Liver (tissue), 9 donors: ENCODE measurements around the gene CENPA. TPM values are rescaled to one million over a fixed set of nuclear protein-coding genes. Genes with fewer than 3 reads are reported as not detected.
A peak's percentile ranks its signal among the peaks of the same experiment; 100 is the strongest.

Experiments
- DNase-seq: peaks from one replicate; pipeline ENCODE4 v3.0.0-alpha.2; 2017; ENCODE audit warnings: low spot score
- H3K27ac ChIP-seq, 2 donors: one replicate each; pipeline ENCODE4 v1.7.0; 2013; ENCODE audit warnings: inconsistent platforms in 2 of 2, low read length in 2 of 2, control low read depth in 1 of 2, low read depth in 1 of 2, mild to moderate bottlenecking in 1 of 2
- H3K27me3 ChIP-seq, 4 donors: one replicate each; pipeline versions ENCODE4 v1.6.1 to v1.7.0; 2013; ENCODE audit warnings: low read length in 3 of 4, inconsistent platforms in 1 of 4, mild to moderate bottlenecking in 1 of 4, moderate library complexity in 1 of 4; ENCODE audit not compliant: control insufficient read depth in 4 of 4, insufficient read depth in 4 of 4
- H3K36me3 ChIP-seq, 4 donors: one replicate each; pipeline versions ENCODE4 v1.6.1 to v1.7.0; 2013; ENCODE audit warnings: low read length in 3 of 4, mild to moderate bottlenecking in 3 of 4, low read depth in 1 of 4, moderate library complexity in 1 of 4; ENCODE audit not compliant: control insufficient read depth in 4 of 4, insufficient read depth in 3 of 4
- H3K4me1 ChIP-seq, 4 donors: one replicate each; pipeline versions ENCODE4 v1.6.1 to v1.7.0; 2013; ENCODE audit warnings: low read length in 3 of 4, mild to moderate bottlenecking in 3 of 4, moderate library complexity in 1 of 4; ENCODE audit not compliant: control insufficient read depth in 4 of 4, insufficient read depth in 4 of 4
- H3K4me3 ChIP-seq, 3 donors: one replicate each; pipeline versions ENCODE4 v1.6.1 to v1.7.0; 2013; ENCODE audit warnings: low read length in 3 of 3, control low read depth in 1 of 3, low read depth in 1 of 3, mild to moderate bottlenecking in 1 of 3
- H3K9ac ChIP-seq, 2 donors: one replicate each; pipeline ENCODE4 v1.7.0; 2013; ENCODE audit warnings: low read length in 2 of 2, mild to moderate bottlenecking in 2 of 2, moderate library complexity in 2 of 2, control low read depth in 1 of 2, low read depth in 1 of 2
- H3K9me3 ChIP-seq, 4 donors: one replicate each; pipeline versions ENCODE4 v1.6.1 to v1.7.0; 2013; ENCODE audit warnings: low read length in 3 of 4; ENCODE audit not compliant: control insufficient read depth in 4 of 4
- EGR1 ChIP-seq, 2 donors: IDR thresholded peaks; 2 replicates each; pipeline ENCODE4 v1.6.1; 2016 to 2018; ENCODE audit warnings: antibody characterized with exemption in 2 of 2, low read depth in 2 of 2
- FOXA2 ChIP-seq: IDR thresholded peaks from 2 replicates; pipeline ENCODE4 v1.6.1; 2016; ENCODE audit warnings: antibody characterized with exemption
- HNF4G ChIP-seq: IDR thresholded peaks from 2 replicates; pipeline ENCODE4 v1.6.1; 2016; ENCODE audit warnings: antibody characterized with exemption
- RAD21 ChIP-seq, 2 donors: IDR thresholded peaks; 2 replicates each; pipeline ENCODE4 v1.6.1; 2016; ENCODE audit warnings: antibody characterized with exemption in 2 of 2, mild to moderate bottlenecking in 2 of 2
- WGBS: extraction: QIAGEN DNeasy Blood & Tissue Kit; methylation state at CpG from one replicate; pipeline ENCODE4 v1.1.7; 2013; 5-methylcytosine and 5-hydroxymethylcytosine counted together
- polyA plus RNA-seq, 2 donors: library from polyadenylated mRNA; stranded (reverse) in 1 of 2; unstranded in 1 of 2; fragments of 200-250 nt in 1 of 2; fragments of >200 nt in 1 of 2; fragmentation: Nextera tagmentation in 1 of 2; extraction: Ambion mirVana in 1 of 2; gene quantifications; one replicate each; pipeline versions ENCODE4 v1.2.1 to v1.2.3, GENCODE V29; 2013 to 2015
- total RNA-seq, 2 donors: library from RNA; depleted of rRNA; stranded (reverse); fragments of >200 nt; gene quantifications; one replicate each; pipeline ENCODE4 v1.2.3, GENCODE V29; 2014
- TF ChIP-seq, protein P1 (sequence below): IDR thresholded peaks from 2 replicates; pipeline ENCODE4 v1.6.1; 2016; ENCODE audit warnings: antibody characterized with exemption
- TF ChIP-seq, protein P2 (sequence below): IDR thresholded peaks from 2 replicates; pipeline ENCODE4 v1.6.1; 2016; ENCODE audit warnings: antibody characterized with exemption, mild to moderate bottlenecking
- donor health status: healthy.
- donor health status: healthy.
- donor health status: healthy.
- donor health status: healthy.
- donor health status: healthy.

CENPA gene
- total and polyA plus RNA-seq, 4 donors: 0.17 to 14.4 (median 1.2) TPM; not detected in 1

DNA sequence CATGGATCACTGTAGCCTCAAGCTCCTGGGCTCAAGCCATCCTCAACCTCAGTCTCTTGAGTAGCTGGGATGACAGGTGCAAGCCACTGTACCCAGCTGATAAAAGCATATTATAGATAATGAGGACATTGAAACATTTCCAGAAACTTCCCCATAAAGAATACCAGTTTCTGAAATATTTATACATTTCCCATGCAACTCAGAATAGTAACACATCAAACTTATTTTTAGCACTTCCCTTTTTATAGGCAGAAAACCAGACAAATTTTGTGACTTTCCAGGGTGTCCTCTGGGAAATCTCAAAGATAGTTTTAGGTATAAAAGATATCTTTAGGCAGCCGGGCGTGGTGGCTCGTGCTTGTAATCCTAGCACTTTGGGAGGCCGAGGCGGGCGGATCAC lies 37.0 kb downstream of the CENPA start:
- H3K36me3 ChIP-seq: no peaks in the 10 kb centered on the region
- DNase-seq: no peak
- H3K4me3 ChIP-seq: no peak overlapping the region
- no peaks in the 10 kb centered on the region for H3K4me1 ChIP-seq
- no peak overlapping the region for H3K27ac ChIP-seq
- 89% methylated on average over 6 of the region's 6 CpGs for WGBS
- H3K27me3 ChIP-seq: no peaks in the 10 kb centered on the region
- no peak overlapping the region for H3K9ac ChIP-seq
- no peaks in the 10 kb centered on the region for H3K9me3 ChIP-seq
- TF ChIP-seq HNF4G: no peak
- TF ChIP-seq, protein P1, sequence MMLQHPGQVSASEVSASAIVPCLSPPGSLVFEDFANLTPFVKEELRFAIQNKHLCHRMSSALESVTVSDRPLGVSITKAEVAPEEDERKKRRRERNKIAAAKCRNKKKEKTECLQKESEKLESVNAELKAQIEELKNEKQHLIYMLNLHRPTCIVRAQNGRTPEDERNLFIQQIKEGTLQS: no peak

DNA sequence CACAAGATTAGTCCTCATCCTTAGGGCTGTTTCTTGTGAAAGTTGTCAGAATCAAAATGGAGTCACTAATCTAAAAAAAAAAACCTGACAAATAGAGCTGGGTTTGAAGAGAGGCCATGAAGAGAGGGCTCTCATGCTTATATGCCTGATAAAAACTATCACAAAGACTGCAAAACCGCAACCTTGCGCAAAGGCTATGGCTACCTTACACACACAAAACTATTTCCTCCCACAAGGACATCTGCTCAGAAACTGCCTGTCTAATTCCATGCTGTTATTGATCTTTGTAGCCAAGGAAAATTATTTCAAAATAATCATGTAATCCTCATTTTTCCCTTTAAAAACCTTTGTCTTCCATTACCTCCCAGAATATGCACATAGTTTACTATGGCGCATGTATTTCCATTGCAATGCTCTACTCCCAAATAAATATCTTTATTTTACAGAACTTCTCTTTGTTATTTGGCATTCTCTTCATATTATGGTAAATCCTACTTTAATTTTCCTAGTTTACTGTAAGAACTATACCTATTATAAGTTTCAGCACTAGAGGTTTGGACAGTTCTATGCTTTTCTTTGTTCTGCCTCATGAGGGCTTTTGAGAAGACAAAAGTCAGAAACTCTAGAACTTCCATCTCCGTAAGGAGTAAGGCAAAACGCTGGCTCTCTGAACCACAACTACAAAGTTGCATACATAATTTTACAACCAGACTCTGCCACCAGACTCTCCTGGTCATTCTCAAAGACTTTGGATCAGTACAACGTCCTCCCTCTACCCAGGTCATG lies 52.5 kb downstream of the CENPA start:
- Histone ChIP-seq H3K9ac (no peak overlapping the region), H3K27ac (no peak overlapping the region), H3K27me3 (peaks cover 0 to 13% (median 1%) of the 10 kb centered on the region in 4 donors), H3K36me3 (no peaks in the 10 kb centered on the region), H3K9me3 (no peaks in the 10 kb centered on the region), H3K4me1 (no peaks in the 10 kb centered on the region), H3K4me3 (no peak overlapping the region)
- 56% methylated on average over 6 of the region's 6 CpGs for WGBS
- no peak for DNase-seq
- TF ChIP-seq, protein P2, sequence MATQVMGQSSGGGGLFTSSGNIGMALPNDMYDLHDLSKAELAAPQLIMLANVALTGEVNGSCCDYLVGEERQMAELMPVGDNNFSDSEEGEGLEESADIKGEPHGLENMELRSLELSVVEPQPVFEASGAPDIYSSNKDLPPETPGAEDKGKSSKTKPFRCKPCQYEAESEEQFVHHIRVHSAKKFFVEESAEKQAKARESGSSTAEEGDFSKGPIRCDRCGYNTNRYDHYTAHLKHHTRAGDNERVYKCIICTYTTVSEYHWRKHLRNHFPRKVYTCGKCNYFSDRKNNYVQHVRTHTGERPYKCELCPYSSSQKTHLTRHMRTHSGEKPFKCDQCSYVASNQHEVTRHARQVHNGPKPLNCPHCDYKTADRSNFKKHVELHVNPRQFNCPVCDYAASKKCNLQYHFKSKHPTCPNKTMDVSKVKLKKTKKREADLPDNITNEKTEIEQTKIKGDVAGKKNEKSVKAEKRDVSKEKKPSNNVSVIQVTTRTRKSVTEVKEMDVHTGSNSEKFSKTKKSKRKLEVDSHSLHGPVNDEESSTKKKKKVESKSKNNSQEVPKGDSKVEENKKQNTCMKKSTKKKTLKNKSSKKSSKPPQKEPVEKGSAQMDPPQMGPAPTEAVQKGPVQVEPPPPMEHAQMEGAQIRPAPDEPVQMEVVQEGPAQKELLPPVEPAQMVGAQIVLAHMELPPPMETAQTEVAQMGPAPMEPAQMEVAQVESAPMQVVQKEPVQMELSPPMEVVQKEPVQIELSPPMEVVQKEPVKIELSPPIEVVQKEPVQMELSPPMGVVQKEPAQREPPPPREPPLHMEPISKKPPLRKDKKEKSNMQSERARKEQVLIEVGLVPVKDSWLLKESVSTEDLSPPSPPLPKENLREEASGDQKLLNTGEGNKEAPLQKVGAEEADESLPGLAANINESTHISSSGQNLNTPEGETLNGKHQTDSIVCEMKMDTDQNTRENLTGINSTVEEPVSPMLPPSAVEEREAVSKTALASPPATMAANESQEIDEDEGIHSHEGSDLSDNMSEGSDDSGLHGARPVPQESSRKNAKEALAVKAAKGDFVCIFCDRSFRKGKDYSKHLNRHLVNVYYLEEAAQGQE: peak; percentile 98
- TF ChIP-seq EGR1 (IDR thresholded peaks at IDR 0.05; ENCODE audit: low read depth in 2 of 2) (no peak), FOXA2 (no peak)

GRCh38 chr2:26840937-26841610 lies 55.2 kb downstream of the CENPA start:
- Histone ChIP-seq H3K9ac (no peak overlapping the region), H3K36me3 (no peaks in the 10 kb centered on the region), H3K27me3 (peaks cover 0 to 19% (median 9%) of the 10 kb centered on the region in 4 donors), H3K4me3 (no peak overlapping the region), H3K27ac (no peak overlapping the region), H3K4me1 (no peaks in the 10 kb centered on the region), H3K9me3 (no peaks in the 10 kb centered on the region)
- no peak for DNase-seq
- peak in 1 of 2 donors; percentile 4 for TF ChIP-seq RAD21 (IDR thresholded peaks at IDR 0.05)
- TF ChIP-seq, protein P1: no peak
- 85% methylated on average over 4 of the region's 4 CpGs for WGBS
